GM18505 (cell line): ENCODE data around the gene HMCN1.

Experiments
- ATAC-seq: cut with Tn5 transposase; IDR thresholded peaks from one replicate; pipeline ENCODE4 v1.9.1; 2021; ENCODE audit not compliant: unreplicated experiment
- POLR2A ChIP-seq: IDR thresholded peaks from 4 replicates; pipeline ENCODE4 v1.6.1; 2011; ENCODE audit warnings: borderline replicate concordance; ENCODE audit not compliant: insufficient read depth, insufficient read length; ENCODE audit errors: extremely low read depth

The HMCN1 gene

DNA sequence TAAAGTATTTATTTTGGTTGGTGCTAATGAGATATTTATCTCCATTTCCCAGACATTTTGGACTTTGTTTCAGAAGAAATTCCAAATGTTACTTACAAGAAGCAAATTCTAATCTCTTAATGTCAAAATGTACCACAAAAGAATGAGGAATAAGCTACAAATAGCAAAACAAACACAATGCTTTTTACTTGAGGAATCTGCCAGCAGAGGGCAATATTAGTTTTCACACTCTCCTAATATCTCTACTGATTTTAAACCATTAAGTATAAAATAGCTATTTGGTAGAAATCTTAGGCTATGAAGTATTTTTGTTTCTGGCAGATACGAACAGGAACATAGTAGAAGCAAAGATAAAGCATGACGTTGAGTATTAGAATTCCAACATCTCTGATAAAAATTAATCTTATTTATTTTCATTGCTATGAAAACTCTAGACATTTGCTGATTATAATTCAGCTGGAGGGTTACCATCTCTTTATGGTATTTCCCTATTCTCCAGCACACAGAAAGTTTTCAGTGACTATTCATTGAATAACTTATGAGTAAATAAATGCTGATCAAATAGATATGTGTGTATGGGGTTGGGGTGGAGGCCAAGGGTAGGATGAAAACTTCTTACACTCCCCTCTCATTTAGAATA lies 13.4 kb upstream of the HMCN1 start:
- no peak for ATAC-seq
- TF ChIP-seq POLR2A = no peak

DNA sequence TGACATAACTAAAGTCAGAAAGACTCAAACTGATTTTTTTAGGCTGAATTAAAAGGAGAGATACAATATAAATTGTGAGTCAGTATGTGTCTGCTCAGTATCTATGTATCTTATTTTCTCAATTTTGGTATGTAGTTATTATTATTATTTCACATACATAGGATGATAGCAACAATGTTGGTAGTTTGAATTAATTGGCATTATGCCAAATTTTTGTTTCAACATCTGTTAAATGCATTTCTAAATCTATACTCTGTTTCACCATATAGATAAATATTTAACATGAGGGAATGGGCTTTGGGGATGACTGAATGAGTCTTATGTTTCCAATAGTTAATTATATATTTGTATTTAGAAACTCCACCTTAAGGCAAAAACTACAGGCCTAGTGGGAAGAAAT lies 12.6 kb upstream of the HMCN1 start:
- TF ChIP-seq POLR2A = no peak
- ATAC-seq = no peak

DNA sequence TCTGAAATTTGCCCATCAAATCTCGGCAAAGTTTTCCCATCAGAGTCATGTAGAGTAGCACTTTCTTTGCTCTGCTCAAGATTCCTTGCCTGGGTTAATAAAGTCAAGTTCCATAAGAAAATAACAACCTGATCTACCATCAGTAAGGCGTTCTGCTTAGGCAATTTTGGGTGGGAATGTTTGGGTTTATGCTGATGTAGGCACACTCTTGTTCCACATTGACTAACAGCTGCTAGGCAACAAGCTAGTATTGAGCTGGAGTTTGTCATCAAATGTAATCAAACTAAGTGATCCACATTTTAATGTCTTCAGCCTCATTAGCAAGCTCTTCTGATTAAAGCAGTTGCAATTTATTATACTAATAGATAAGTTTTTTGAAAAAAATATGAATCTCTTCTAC lies 12.1 kb upstream of the HMCN1 start:
- TF ChIP-seq POLR2A = no peak
- ATAC-seq = no peak

DNA sequence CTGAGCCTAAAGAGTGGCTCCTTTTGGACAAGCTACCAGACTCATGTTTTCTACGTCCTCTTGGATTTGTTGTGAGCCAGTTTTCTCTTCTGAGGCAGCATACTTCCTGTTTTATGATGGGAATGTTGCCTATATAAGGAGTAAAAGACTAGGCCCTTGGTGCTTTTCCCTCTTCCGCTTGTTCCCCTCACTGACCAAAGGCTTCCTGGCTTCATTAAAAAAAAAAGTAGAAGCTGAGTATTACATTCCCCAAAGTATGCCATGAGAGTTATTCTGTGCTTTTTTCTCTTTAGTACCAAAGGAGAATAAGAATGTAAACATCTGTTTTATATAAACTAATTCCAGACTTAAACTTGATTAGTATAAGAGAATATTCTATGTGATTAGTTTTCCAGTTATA lies 6.5 kb upstream of the HMCN1 start:
- TF ChIP-seq POLR2A = no peak
- no peak for ATAC-seq

DNA sequence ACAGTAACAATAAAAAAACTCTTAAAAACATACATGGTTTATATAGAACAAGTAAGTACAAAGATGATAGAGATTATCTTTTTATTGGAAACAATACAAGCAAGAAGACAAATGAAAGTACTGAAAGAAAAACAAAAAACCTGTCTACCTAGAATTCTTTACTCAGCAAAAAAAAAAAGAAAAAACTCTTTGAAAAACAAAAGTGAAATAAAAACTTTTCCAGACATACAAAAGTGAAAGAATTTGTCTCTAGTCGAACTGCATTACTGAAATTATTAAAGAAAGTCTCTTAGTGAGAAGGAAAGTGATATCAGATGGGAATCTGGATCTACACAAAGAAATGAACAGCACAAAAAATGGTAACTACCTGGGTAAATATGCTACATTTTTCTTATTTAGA lies 2.7 kb upstream of the HMCN1 start:
- no peak for TF ChIP-seq POLR2A
- no peak for ATAC-seq

DNA sequence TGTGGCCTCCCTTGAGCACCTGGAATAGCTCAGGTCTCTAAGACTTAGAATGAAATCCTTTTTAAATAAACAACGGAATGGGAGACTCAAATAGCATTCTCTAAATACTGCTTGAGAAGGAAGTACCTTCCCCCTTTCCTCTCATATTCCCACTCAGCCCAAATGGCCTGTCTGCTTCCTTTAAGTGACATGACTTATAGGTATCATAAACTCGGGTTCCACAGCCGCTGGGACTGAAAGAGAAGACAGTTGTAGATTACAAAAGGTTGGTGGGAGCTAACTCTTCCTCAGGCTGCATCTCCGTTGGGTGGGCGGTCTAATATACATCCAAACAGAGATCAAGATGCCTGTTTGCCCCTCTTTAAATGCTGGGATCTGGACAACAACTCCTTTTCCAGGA lies 1.2 kb upstream of the HMCN1 start:
- ATAC-seq = no peak
- TF ChIP-seq POLR2A = no peak

DNA sequence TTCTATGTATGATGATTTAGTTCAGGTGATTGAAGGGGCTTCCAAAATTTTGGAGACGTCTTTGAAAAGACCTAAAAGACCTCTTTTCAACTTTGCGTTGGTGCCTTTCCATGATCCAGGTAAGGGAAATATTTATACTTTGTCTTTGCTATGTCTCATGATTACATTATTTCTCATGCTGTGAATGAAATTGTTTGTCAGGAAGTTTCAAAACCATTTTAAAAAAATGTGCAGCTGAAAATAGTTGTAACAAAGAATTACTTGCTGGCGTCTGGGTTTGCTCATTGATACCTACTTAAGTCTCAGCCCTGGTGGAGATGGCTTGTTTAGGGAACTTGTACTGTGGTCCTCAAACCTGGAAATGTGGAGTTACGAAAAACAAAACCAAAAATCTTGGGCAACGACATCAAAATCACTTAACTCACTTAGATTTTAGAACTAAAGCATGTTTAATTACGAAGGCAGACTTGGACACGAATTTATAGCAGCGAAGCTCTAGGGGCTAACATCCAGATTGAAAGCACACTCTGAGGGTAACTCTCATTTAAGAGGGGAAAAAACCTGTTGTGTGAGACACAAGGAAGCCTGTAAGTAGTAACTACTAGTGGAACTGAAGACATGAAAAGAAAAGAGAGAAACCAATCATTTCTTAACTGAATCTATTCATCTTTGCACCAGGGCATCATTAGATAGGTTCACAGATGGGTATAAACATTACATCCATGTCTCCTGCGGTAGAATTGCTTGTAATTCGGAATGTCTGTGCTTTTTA lies 924 bp downstream of the HMCN1 start:
- TF ChIP-seq POLR2A = no peak
- ATAC-seq = no peak

DNA sequence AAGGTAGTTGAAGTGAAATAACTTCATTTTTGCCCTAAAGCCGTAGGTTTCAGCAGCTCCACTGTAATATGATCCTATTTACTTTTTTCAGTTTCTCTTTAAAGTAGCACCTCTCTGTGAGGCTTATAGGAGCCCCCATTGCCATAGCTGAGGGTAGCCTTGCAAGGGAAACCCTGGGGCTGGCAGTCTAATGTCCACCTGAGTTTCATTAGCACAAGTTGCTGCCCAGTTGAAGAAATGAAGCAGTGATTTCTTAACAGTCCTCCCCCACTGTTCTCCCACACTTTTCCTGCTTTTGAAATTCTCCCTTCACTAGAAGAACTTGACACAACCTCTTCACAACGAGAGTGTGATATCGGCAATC lies 1.5 kb downstream of the HMCN1 start:
- ATAC-seq = no peak

DNA sequence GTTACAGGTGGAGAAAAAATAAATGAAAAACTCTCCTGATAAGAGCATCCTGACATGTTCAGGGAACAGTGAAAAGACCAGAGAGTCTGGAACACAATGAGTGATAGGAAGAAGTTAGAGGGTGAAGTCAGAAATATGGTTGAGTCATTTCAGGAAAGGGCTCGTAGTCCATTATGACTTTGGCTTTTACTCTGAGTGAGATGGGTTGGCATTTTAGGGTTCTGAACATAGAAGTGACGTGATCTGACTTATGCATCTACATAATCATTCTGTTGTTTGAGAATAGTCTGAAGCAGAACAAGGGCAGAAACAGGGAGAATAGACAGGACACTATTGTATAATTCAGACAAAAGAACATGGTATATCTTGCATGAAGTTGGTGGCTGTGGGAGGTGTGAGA lies 5.8 kb downstream of the HMCN1 start:
- peak; percentile 77 for ATAC-seq
- no peak for TF ChIP-seq POLR2A

More for the DNA sequence above, 1.5 kb downstream of the HMCN1 start:
- no peak for TF ChIP-seq POLR2A

DNA sequence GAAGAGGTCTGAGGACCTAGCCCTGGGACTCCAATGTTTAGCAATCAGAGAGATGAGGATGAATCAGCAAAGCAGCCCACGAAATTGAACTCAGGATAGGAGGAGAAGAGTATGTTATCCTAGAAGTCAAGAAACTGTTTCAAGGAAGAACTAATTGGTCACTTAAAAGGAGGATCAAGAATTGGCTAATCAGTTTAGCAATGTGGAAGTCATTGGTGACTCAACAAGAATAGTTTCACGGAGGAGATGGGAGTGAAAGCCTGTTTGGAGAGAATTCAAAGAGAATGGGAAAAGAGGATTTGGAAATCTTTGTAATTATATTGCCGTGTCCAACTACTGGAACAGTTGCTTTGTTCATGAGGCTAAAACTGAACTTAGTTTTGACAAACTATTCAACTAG lies 7.4 kb downstream of the HMCN1 start:
- no peak for ATAC-seq
- TF ChIP-seq POLR2A = no peak

DNA sequence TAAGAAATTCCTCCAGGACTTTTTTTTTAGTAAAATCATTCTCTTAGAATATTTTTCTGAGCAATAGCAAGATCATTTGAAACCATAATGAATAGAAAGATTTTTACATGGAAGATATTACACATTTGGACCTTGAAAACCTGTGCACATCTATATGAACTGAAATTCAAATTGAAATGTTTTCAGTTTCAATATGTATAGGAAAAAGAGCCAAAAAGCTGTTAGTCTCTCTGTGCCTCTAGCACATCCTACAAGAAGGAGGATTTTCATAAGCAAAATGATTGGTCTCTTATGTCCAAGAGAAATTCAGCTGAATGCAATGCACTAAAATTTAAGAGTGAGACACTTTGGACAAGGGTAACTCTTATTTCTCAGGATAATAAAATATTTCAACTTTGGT lies 8.2 kb downstream of the HMCN1 start:
- no peak for TF ChIP-seq POLR2A
- no peak for ATAC-seq

DNA sequence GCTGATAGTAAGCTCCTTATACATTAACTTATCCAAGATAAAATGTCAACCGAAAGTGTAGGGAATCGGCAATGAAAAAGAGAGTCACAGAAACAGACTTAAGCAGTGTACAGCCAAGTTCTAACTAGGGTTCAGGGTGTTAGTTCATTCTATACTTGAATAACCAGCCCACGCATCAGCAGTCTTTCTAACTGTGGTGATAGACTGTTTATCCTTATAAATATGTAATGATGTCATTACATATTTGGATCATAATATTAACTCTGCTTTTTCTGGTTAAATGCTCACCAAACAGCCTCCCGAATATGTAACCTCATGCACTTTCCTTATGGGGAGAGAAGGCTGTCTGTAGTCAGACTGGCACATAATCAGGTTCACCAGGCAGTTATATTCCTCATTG lies 11.0 kb downstream of the HMCN1 start:
- TF ChIP-seq POLR2A = no peak
- no peak for ATAC-seq

DNA sequence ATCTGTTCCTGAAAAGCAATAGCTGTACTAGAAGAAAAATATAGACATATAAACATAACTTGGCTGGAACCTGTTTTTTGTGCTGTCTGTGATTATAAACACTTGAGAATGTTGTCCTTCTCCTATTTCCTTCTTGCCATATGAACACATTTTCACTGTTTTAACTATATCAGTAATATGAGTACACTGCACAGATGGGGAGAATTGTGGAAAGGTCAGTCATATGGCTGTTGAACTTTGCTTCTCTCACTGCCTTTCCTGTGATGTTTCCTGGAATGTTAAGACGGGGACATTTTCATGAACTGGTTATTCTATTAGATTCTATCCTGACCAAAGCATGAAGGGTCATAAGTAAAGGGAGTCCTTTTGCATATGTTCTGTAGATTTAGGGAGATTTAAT lies 24.9 kb downstream of the HMCN1 start:
- ATAC-seq = no peak
- TF ChIP-seq POLR2A = no peak

DNA sequence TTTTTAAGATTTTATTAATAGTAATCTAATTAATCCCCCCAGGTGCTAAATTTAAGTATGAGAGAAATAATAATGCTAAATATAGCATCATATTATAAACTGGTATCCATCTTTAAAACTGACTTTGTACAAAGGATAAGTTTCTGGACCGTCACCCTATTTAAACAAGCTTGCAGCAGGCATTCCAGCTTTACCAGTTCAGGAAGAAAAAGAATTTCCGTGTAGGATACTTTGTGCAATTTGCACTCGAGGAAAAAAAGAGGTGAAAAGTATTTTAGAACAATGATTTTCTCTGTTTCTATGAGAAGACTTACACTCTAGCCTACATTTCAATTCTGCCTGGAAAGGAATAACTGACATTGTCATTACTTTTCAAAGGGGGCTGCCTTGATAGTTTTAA lies 27.6 kb downstream of the HMCN1 start:
- TF ChIP-seq POLR2A = no peak
- no peak for ATAC-seq
